GM12891 (cell line): ENCODE results near the gene UBE2U.

ENCODE experiments used
- POLR2AphosphoS5 ChIP-seq: IDR thresholded peaks from 2 replicates; pipeline ENCODE4 v1.6.1; 2011; ENCODE audit warnings: low read depth, low read length, control low read depth
- TAF1 ChIP-seq: IDR thresholded peaks from 2 replicates; pipeline ENCODE4 v1.6.1; 2011; ENCODE audit warnings: low read depth, low read length, control low read depth

DNA sequence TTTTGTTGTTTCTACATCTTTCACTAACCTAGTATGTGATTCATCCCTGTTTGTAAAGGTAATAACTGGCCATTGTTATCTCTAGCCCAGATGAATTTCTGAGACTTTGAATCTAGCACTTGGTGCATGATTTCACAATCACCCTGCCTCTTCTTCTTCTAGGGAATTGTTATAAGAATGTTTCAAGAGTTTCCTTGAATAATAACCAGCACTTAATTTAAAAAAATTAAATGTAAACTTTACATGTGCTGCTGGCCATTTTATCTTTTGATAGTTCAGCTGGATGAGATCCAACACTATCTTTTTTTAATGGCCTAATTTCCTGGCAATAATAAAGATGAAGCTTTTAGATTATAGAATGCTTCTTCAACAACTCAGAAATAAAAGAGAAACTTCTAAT is 31.8 kb downstream of the UBE2U start:
- TF ChIP-seq POLR2AphosphoS5: no peak
- no peak for TF ChIP-seq TAF1
